Mucosa of rectum (tissue), 2 donors: Measurements from ENCODE around the gene DNPH1.

Experiments used
- H3K27ac ChIP-seq, 2 donors: one replicate each; pipeline ENCODE4 v1.7.0; 2013; ENCODE audit warnings: inconsistent platforms in 2 of 2, low read depth in 2 of 2, low read length in 2 of 2
- H3K27me3 ChIP-seq, 2 donors: one replicate each; pipeline ENCODE4 v1.7.0; 2013; ENCODE audit warnings: low read length in 2 of 2; ENCODE audit not compliant: control insufficient read depth in 2 of 2, insufficient read depth in 2 of 2
- H3K36me3 ChIP-seq, 2 donors: one replicate each; pipeline ENCODE4 v1.7.0; 2013; ENCODE audit warnings: low read length in 2 of 2; ENCODE audit not compliant: control insufficient read depth in 2 of 2, insufficient read depth in 2 of 2
- H3K4me1 ChIP-seq, 2 donors: one replicate each; pipeline ENCODE4 v1.7.0; 2013; ENCODE audit warnings: low read length in 2 of 2, mild to moderate bottlenecking in 1 of 2; ENCODE audit not compliant: control insufficient read depth in 2 of 2, insufficient read depth in 2 of 2
- H3K4me3 ChIP-seq, 2 donors: one replicate each; pipeline ENCODE4 v1.7.0; 2013; ENCODE audit warnings: low read length in 2 of 2
- H3K9ac ChIP-seq, 2 donors: one replicate each; pipeline ENCODE4 v1.7.0; 2013; ENCODE audit warnings: low read length in 2 of 2, low read depth in 1 of 2, mild to moderate bottlenecking in 1 of 2
- H3K9me3 ChIP-seq, 2 donors: one replicate each; pipeline ENCODE4 v1.7.0; 2013; ENCODE audit warnings: low read length in 2 of 2; ENCODE audit not compliant: control insufficient read depth in 2 of 2
- donor health status: healthy.
- donor health status: Normal muscosa, but diverticular disease.

Gene DNPH1

DNA sequence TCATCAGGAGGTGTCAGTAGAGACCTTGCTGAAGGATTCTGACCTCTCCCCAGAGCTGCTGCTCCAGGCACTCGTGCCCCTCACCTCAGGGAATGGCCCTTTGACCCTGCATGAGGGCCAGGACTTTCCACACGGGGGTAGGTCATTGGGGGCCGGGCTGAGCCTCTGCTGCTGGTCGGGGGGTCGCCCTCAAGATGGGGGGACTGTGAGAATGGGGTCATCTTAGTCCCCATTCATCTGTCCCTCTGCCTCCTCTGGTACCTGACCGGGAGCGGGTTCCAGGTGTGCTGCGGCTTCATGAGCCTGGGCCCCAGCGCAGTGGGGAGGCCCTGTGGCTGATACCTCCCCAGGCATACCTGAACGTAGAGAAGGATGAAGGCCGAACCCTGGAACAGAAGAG, 15.8 kb downstream of the DNPH1 start:
- H3K4me1 ChIP-seq, result peaks cover 0 to 4% of the 10 kb centered on the region in 2 donors
- peaks cover 3 to 18% of the 10 kb centered on the region in 2 donors for H3K36me3 ChIP-seq
- no peak overlapping the region for H3K27ac ChIP-seq
- no peaks in the 10 kb centered on the region for H3K27me3 ChIP-seq
- H3K9ac ChIP-seq, result no peak overlapping the region
- H3K9me3 ChIP-seq, result no peaks in the 10 kb centered on the region
- no peak overlapping the region for H3K4me3 ChIP-seq

DNA sequence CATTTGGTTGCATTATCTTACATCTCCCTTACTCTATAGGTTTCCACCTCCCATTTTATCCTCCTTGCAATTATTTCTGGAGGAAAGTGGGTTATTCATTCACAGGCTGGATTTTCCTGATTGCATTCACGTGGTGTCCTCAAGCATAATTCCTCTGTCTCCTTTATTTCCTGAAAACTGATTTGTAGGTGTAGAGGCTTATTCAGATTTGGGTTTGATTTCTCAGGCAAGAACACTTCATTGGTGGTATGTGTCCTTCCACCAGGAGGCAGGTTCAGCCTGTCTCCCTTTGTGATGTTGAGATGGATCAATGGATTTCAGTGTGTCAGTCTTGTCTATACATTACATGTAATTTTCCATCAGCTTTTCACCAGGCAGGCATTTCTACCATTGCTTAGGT, 17.3 kb downstream of the DNPH1 start:
- Histone ChIP-seq H3K27ac (no peak overlapping the region), H3K9ac (no peak overlapping the region), H3K27me3 (no peaks in the 10 kb centered on the region), H3K9me3 (no peaks in the 10 kb centered on the region), H3K36me3 (peaks cover 3 to 13% of the 10 kb centered on the region in 2 donors), H3K4me3 (no peak overlapping the region), H3K4me1 (peaks cover 0 to 4% of the 10 kb centered on the region in 2 donors)

DNA sequence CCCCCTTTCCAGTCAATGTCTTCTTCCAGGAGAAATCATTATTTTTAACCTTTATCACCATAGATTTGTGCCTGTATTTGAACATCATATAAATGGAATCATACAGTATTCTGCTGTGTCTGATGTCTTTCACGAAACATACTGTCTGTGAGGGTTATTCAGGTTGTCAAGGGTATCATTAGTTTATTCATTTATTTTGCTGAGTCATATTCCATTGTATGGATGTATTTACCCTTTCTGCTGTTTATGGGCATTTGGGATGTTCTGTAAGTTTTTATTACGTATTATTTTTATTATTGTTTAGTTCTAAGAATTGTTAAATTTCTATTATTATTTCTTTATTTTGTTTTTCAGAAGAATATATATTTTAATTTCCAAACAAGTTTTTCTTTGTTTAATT, 22.0 kb downstream of the DNPH1 start:
- Histone ChIP-seq H3K27ac (no peak overlapping the region), H3K4me1 (peaks cover 0 to 4% of the 10 kb centered on the region in 2 donors), H3K36me3 (peaks cover 5 to 7% of the 10 kb centered on the region in 2 donors), H3K27me3 (no peaks in the 10 kb centered on the region), H3K9ac (no peak overlapping the region), H3K4me3 (no peak overlapping the region), H3K9me3 (no peaks in the 10 kb centered on the region)

- H3K4me3 ChIP-seq, result no peak overlapping the region
- no peaks in the 10 kb centered on the region for H3K4me1 ChIP-seq
- H3K36me3 ChIP-seq, result peaks cover 6 to 11% of the 10 kb centered on the region in 2 donors
- H3K9ac ChIP-seq, result no peak overlapping the region
- no peak overlapping the region for H3K27ac ChIP-seq
- no peaks in the 10 kb centered on the region for H3K27me3 ChIP-seq
- no peaks in the 10 kb centered on the region for H3K9me3 ChIP-seq
Observed at GRCh38 chr6:43205849-43206248, 23.4 kb downstream of the DNPH1 start.

- Histone ChIP-seq H3K9ac (no peak overlapping the region), H3K4me1 (no peaks in the 10 kb centered on the region), H3K4me3 (no peak overlapping the region), H3K27ac (no peak overlapping the region), H3K36me3 (peaks cover 18 to 21% of the 10 kb centered on the region in 2 donors), H3K27me3 (no peaks in the 10 kb centered on the region), H3K9me3 (no peaks in the 10 kb centered on the region)
Observed at GRCh38 chr6:43204271-43205105, 24.8 kb downstream of the DNPH1 start.

DNA sequence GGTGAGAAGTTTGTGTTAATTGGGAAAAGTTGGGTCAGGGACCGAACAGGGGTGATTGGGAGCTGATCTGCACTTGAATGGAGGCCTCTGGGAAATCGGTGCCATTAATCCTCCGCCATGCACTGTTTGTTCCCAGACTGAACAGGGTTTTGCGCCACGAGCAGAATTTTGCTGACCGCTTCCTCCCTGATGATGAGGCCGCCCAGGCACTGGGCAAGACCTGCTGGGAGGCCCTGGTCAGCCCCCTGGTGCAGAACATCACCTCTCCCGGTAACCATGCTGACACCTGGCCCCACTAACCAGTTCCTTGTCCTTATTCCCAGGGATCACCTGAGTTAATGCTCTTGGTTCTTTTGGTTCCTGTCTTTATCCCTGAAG, 25.6 kb downstream of the DNPH1 start:
- Histone ChIP-seq H3K36me3 (peaks cover 18 to 24% of the 10 kb centered on the region in 2 donors), H3K4me1 (no peaks in the 10 kb centered on the region), H3K4me3 (no peak overlapping the region), H3K27ac (no peak overlapping the region), H3K9me3 (no peaks in the 10 kb centered on the region), H3K9ac (no peak overlapping the region), H3K27me3 (no peaks in the 10 kb centered on the region)

DNA sequence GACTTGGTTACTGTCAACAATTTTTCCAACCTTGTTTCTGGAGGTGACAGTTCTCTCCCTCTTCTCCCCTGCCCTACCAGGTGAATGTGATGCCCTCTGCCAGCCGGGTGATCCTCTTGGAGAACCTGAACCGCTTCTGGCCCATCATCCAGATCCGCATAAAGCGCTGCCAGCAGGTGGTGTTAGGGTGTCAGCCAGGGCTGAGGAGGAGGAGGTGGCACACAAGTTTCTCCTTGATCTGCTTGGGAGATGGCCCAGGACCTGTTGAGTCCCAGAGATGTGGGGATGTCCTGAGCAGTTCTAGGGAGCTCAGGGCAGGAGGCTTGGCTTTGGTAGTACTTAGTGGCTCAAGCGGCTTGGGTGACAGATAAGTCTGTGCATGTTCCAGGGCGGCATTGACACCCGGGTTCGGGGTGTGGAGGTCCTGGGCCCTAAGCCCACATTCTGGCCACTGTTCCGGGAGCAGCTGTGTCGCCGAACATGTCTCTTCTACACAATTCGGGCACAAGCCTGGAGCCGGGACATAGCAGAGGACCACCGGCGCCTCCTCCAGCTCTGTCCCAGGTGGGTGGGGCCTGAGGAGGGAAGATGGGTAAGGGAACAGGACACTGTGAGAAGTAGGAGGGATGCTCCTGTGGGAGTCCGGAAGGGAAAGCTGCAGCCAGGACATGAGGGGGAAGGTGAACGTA, 26.1 kb downstream of the DNPH1 start:
- Histone ChIP-seq H3K27me3 (no peaks in the 10 kb centered on the region), H3K9me3 (no peaks in the 10 kb centered on the region), H3K36me3 (peaks cover 20 to 28% of the 10 kb centered on the region in 2 donors), H3K27ac (no peak overlapping the region), H3K9ac (no peak overlapping the region), H3K4me3 (no peak overlapping the region), H3K4me1 (no peaks in the 10 kb centered on the region)

DNA sequence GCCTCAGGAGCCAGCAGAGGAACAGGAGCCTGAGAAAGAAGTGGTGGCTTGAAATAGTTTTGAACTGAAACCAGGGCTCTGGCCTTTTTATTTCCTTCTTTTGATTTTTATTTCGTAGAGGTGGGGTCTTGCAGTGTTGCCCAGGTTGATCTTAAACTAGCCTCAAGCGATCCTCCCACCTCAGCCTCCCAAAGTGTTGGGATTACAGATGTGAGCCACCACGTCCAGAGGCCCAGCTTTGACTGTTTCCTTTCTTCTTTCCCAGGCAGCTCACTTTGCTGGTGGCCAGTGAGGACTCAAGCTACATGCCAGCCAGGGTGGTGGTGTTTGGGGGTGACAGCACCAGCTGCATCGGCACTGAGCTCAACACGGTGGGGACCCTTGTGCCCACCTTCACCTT, 26.8 kb downstream of the DNPH1 start:
- no peak overlapping the region for H3K4me3 ChIP-seq
- no peak overlapping the region for H3K27ac ChIP-seq
- H3K27me3 ChIP-seq, result no peaks in the 10 kb centered on the region
- peaks cover 20 to 28% of the 10 kb centered on the region in 2 donors for H3K36me3 ChIP-seq
- H3K9me3 ChIP-seq, result no peaks in the 10 kb centered on the region
- no peak overlapping the region for H3K9ac ChIP-seq
- H3K4me1 ChIP-seq, result no peaks in the 10 kb centered on the region

DNA sequence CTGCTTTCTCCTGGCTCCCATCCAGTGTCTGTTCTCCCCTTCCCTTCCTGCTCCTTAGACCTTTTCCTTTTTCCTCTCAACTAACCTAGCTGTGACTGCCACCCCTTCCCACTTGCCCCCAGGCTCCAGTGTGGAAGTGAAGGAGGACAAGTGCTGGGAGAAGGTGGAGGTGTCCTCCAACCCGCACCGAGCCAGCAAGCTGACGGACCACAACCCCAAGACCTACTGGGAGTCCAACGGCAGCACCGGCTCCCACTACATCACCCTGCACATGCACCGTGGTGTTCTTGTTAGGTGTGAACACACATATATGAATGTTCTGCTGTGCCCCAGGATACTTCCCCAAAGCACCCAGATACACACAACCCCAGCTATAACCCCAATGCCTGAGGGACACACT, 28.7 kb downstream of the DNPH1 start:
- Histone ChIP-seq H3K36me3 (peaks cover 29 to 40% of the 10 kb centered on the region in 2 donors), H3K9me3 (no peaks in the 10 kb centered on the region), H3K4me3 (no peak overlapping the region), H3K4me1 (no peaks in the 10 kb centered on the region), H3K27ac (no peak overlapping the region), H3K27me3 (no peaks in the 10 kb centered on the region), H3K9ac (no peak overlapping the region)

- H3K4me1 ChIP-seq, result no peaks in the 10 kb centered on the region
- no peak overlapping the region for H3K9ac ChIP-seq
- no peak overlapping the region for H3K27ac ChIP-seq
- no peaks in the 10 kb centered on the region for H3K9me3 ChIP-seq
- no peaks in the 10 kb centered on the region for H3K27me3 ChIP-seq
- no peak overlapping the region for H3K4me3 ChIP-seq
- H3K36me3 ChIP-seq, result peaks cover 29 to 43% of the 10 kb centered on the region in 2 donors
Observed at GRCh38 chr6:43199912-43200311, 29.4 kb downstream of the DNPH1 start.
